Astrocyte (in vitro differentiated cells and primary cell): Measurements from ENCODE around the gene RNF212.

Experiments
- CTCF ChIP-seq: IDR thresholded peaks from 2 replicates; pipeline ENCODE4 v1.5.1; 2011; ENCODE audit warnings: low read depth, mild to moderate bottlenecking, inconsistent platforms, low read length, moderate library complexity; ENCODE audit not compliant: insufficient read depth
- EZH2 ChIP-seq: IDR thresholded peaks from 2 replicates; pipeline ENCODE4 v1.6.1; 2012; ENCODE audit warnings: mild to moderate bottlenecking, low read length, inconsistent platforms; ENCODE audit not compliant: insufficient read depth

- no peak for TF ChIP-seq CTCF
- TF ChIP-seq EZH2: no peak
Measured at GRCh38 chr4:1042352-1043055, 70.9 kb downstream of the RNF212 start.
